Subcutaneous adipose tissue (tissue), 4 donors: ENCODE data around the gene GCK. TPM values are rescaled to one million over a fixed set of nuclear protein-coding genes. Genes with fewer than 3 reads are reported as not detected.

Experiments
- CTCF ChIP-seq: fragments of 450-650 bp; IDR thresholded peaks from one replicate; pipeline ENCODE4 v1.5.1; 2016; ENCODE audit warnings: low read depth, mild to moderate bottlenecking, control low read depth, antibody characterized with exemption, moderate library complexity
- total RNA-seq, 4 donors: library from RNA; depleted of rRNA; stranded (reverse); fragments of >200 nt; gene quantifications; one replicate each; pipeline ENCODE4 v1.1.0, GENCODE V29; 2016

The GCK gene
- total RNA-seq, 4 donors from 2014 or later = 0.22 to 8.1 (median 0.85) TPM; not detected in 1

GRCh38 chr7:44217852-44218402 is 28.7 kb upstream of the GCK start:
- TF ChIP-seq CTCF = no peak

GRCh38 chr7:44217223-44217714 is 28.0 kb upstream of the GCK start:
- TF ChIP-seq CTCF = no peak

- TF ChIP-seq CTCF = no peak
These were observed 27.4 kb upstream of the GCK start for GRCh38 chr7:44216521-44217222.

DNA sequence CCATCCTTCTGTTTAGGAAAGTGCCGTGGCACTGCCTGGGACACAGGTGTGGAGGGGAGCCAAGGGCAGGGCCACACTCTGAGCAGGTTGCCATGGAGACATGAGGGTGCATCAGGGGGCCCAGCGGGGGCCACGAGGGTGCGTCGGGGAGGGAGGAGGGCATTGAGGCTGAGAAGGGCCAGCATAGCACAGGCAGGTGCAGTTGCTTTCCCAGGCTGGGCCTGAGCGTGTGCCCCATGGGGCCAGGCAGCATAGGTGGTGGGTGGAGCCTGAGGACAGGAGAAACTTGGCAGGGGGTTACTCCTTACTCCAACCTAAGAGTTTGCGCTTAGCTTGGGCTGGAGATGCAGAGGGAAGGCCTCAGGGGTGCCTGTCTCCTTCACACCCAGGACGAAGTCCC is 26.8 kb upstream of the GCK start:
- no peak for TF ChIP-seq CTCF

- TF ChIP-seq CTCF = no peak
These were observed 26.3 kb upstream of the GCK start for GRCh38 chr7:44215531-44215930.

DNA sequence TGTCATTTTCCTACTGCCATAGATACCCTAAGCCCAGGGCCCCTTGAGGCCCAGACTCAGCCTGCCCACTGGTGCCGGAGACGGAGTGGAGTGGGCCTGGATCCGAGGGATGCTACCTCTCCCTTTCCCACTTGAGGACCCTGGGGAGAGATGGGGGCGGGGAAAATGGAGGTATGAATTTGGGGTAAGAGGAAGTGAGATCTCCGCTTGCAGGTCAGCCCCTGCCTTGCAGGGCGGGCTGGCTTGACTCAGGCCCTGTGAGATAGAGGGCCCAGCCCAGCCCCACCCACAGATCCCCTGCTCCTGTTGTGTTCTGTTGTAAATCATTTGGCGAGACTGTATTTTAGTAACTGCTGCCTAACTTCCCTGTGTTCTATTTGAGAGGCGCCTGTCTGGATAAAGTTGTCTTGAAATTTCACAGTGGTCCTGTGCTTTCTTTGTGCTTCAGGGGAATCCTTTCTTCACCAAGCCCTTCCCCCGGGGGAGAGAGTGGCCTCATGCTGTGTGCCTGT is 24.7 kb upstream of the GCK start:
- no peak for TF ChIP-seq CTCF

DNA sequence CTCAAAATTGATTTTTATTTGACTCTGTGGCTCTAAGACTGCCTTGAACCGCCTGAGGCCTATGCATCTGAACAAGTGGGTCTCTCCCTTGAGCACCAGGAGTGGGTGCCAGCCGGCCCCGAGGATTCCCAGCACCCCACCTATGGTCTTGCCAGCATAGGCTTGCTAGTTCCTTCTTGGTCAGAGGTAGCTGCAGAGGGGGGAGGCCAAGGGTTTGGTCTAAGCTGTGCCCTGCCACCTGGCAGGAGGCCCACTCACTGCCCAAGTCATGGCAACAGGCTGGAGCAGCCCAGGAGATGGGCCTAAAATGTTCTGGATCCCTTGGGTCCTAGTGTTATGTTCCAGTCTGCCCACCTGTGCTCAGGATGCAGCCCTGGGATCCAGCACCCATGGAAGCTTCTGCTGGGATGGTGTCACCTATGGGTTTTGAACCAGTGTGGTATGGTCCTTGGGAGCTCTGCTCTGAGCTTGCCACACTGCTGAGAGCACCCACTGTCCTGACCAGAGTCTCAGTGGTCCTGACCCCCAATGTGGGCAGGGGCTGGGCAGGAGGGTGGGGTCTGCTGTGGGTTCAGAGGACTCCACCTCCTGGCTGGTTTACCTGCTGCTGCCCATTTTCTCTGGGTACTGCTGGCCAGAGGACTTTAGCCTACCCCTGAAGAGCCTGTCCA is 24.1 kb upstream of the GCK start:
- TF ChIP-seq CTCF = no peak
